HG03520 (cell line): ENCODE measurements around the gene CNTN5.
"Not testable (repeated sequence)": the region's sequence is repeated elsewhere in the genome, so short reads cannot be mapped to it uniquely, and the experiment has no call there.

Experiments
- ATAC-seq: cut with Tn5 transposase; IDR thresholded peaks from one replicate; pipeline ENCODE4 v1.9.1; 2021; ENCODE audit warnings: mild to moderate bottlenecking, moderate library complexity; ENCODE audit not compliant: unreplicated experiment

Gene CNTN5

DNA sequence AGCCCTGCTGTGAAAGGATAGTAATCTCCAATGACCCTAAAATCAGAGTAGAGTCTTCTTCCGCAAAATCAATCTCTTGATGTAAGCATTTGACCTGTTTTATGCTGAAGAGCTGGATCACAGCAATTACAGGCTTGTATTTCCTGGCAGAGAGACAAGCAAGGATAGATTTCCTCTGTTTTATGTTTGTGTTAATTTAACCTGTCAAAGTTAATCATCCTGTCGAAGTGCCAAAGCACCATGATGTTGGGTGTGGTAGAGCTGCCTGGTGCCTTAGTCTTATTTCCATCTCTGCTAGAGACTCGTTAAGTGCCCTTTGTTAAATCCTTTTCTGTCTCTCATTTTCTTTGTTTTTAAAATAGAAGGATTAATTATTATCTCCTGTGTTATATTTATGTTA lies 248.1 kb downstream of the CNTN5 start:
- no peak for ATAC-seq

DNA sequence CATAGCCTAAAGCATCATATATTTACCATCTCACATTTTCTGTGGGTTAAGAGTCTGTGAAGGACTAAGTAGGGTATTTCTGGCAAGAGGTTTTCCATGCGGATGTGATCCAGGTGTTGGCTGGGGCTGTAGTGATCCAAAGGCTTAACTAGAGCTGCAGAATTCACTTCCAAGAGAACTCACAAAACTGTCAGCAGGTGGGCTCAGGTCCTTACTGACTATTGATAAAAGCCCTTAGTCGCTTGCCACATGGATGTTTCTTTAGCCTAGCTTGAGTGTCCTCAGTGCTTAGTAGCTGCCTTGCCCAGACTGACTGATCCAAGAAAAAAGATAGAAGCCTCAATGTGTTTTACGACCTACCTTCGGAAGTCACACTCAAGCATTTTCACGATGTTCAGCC lies 250.8 kb downstream of the CNTN5 start:
- ATAC-seq, result no peak

DNA sequence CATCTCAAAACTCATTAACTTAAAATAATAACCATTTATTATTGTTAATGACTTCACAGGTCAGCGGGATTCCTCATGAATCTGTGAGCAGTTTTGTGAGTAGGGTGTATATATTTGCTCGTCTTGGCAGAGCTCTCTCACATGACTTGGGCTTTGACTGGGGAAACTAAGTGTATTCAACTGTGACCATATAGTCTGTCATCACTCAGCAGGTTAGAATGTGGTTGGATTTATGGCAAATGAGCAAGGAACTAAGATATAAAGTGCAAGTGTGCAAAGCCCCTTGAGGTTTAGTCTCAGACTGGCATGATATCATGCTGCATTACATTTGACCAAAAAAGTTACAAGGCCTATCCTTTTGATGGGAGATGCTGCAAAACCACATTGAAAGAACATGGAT lies 254.8 kb downstream of the CNTN5 start:
- ATAC-seq, result no peak

DNA sequence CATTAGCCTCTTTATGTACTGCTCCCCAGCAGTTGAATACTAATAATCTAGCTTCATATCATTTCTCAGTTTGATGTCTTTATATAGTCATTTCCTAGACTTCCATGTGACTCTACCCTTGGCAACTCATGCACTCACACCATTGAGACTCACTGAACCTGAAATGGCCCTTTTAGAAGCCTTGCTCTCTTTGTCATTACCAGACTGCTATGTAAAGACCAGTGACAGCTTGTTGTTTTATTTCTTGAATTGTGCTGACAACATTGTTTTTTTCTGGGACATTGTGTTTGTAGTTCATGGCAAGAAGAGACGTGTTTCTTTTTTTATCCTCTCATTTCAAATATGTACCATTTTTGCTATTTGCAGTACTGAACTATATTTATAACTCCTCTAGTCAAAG lies 256.5 kb downstream of the CNTN5 start:
- ATAC-seq, result no peak

DNA sequence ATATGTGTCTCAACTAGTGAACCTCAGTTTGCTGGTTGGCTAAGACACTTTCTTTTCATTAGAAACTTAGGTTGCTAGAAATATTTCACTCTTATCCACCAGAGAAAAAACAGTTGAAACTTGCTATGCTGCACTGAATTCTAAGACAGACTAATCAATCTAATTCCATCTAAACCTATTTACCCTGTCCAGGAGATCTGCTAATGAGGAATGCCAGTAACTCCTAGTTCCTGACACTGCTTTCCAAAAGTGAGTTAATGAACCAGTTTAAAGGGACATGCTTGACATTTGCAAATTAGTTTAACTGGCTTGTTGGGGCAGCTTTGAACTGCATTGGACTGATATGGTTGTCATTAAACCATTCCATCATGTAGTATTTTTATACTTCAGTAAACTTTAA lies 258.5 kb downstream of the CNTN5 start:
- no peak for ATAC-seq

DNA sequence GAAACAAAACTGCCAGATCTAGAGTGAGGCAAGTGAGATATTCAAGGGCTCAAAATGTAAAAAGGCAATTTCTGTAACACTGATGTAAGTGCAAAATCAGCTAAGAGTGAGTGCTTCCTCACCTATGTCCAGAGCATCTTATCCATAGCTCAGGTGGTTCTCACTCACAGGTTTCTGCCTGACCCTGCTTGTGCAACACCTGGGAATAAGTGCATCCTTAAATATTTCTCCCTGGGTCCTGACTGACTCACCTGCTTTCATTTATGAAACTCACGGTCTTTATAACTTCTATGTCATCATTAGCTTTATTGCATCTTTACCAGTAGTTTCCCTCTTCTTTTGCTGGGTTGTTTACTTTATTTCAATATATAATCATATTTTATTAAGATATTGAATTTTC lies 260.6 kb downstream of the CNTN5 start:
- no peak for ATAC-seq

DNA sequence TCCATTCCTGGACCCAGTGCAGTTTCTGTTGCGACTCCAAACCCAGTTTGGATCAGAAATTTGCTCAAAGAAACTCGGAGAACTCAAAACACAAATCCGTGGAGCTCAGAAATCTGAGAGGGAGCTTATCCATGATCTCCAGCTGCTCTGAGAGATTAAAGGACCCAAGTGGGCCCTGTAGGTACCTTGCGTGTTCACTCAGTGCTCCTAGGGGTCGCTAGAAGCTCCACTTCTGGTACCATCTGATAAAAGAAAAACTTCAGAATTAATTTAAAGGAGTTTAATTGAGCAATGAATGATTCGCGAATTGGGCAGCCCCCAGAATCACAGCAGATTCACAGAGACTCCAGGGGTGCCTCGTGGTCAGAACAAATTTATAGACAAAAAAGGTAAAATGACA lies 277.2 kb downstream of the CNTN5 start:
- ATAC-seq, result not testable (repeated sequence)

DNA sequence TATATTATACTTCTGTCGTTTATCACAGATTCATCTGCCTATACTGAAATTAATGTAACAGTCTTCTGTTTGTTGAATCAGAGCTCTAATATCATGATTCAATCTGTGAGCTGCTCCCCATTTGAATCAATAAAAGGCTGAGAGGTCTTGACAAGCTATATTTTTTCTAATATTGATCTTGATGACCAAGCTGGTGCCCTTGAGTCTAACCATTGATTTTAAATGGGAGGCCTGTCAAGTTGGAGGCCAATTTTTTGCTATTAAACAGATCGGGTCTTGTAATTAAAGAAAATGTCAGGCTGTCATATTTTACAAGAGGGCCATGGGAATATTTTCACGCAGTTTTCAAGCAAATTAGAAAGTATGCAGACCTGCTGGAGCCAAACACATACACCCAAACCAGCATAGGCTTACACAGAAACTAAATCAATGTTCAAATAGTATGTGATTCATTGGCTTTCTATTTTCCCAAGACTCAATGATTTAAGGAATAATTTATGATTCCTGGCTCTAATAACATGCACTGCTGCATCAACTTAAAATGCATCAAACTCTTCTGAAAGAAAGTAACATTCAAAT lies 286.9 kb downstream of the CNTN5 start:
- ATAC-seq, result no peak

DNA sequence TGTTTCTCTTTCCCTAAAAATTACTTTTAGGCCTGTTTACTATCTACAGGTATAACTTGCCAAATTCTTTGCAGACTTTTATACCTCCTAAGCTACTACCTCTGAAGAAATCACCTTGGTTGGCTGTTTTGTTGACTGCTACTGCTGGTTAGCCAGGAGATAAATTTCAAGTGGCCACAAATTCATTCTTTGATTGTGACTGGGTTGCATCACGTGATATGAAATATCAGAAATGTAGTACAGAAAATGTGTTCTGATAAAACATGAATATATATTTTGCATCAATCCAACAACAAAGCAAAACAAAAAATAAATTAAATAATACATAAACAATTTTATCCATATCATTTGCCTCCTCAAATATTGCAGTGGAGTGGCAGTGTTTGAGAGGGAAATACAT lies 291.1 kb downstream of the CNTN5 start:
- no peak for ATAC-seq

DNA sequence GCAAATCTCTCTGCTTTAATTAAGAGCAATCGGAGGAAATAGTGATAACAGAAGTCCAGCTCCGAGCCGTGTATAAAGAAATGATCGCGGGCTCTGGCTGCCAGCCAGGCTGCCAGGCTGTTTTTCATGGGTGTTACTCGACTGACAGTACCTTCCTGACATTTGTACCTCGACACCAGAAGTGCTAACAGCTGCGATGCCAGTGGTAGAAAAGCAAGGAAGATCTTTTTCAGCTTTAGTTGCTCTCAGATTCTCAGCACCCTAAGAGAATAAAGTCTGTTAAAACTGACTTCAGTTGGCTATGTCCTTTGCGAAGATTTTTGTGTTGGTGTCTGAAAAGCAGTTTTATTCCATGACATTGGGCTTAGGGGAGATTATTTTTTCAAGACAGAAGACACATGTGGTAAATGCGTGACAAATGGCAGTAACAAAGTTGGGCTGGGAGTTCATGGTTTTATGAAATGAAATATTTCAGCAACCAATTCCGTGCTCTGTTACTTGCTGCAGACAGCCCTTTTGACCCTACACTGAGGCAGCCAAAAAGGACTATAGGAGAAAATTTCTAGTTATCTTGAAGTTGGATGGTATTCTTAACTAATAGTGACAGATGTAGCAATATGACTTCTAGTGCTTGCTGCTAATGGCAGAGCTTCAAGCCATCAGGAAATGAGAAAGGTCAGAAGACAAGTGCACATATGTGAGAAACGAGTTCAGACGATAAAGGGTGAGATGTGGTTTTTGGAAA lies 296.2 kb downstream of the CNTN5 start:
- ATAC-seq, result no peak

DNA sequence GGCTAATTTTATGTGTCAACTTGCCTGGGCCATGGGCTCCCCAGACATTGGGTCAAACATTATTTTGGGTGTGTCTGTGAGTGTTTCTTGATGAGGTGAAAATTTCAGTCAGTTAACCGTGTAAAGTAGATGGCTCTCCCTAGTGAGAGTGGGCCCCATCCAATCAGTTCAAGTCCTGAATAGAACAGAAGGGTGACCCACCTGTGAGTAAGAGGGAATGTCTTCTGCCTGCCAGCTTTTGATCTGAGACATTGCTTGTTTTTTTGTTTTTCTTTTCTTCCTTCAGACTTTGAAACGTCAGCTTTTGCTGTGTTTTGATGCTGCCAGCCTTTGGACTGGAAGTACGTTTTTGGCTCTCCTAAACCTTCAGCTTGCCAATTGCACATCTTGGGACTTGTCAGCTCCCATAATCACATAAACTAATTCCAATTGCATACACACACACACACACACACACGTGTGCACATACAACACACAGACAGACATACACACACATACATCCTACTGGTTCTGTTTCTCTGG lies 300.1 kb downstream of the CNTN5 start:
- ATAC-seq, result no peak

DNA sequence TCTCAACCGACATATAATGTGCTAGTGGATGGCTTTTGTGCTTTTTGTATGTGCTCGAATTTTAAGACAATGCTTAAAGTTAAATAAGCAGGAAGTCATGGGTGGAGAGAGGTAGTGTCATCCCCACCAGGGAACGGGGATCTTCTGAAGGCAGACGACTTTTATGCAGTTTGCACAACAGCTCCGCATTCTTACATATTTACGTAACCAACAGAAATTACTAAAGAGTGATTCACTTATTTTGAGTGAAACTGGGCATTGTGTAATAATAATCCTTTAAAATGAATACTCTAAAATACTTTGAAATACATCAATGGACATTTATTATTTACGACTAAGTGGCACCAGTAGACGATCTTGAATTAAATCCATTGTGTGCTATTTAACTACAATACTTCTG lies 305.1 kb downstream of the CNTN5 start:
- ATAC-seq, result no peak

DNA sequence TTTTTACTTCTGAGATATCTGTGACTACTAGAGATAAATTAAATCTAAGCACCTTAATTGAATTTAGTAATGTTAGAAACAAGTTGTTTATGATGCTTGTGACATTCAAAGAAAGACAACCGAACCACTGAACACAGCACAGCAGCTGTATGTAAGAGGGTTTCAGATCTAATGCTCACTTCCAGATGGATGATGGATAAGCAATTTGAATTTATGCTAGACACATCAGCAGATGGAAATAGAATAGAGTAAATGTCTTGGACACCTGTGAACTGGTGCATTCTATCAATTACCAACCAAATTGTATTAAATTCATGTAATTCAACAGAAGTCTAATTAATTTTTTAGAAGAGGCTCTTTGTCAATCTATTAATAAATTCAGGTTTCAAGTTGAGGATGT lies 306.3 kb downstream of the CNTN5 start:
- ATAC-seq, result no peak

DNA sequence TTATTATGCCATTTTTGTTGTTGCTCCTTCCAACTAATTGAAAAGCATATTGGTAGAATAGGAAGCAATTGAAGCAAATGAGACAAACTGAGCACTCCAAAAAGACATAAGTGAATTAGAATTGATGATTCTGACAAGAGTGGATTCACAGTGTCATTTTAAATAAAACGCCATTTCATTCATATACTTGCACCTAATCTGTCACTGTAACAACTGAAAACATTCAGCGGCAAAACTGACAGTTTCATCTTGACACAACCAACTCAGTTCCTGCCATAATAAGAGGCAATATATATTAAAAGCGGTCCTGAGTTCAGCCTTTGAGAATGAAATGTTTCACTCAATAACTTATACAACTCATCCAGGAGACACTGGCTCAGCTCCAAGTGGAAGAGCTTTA lies 306.8 kb downstream of the CNTN5 start:
- no peak for ATAC-seq

DNA sequence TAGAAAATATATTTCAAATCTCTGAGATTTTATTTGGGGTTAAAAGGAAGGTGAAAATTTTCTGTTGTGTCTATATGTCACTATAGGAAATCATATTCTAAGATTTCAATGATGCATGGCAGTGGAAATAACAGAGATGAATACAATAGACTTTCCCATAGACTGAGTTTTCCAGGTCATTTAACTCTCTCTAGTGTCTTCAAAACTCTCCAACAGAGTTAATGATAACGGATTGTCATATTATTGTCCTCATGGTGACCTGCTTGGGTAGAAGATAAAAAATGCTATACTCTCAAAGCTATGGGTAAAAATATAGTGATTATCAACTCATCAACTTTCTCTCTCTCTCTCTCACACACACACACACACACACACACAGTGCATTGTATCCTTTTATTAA lies 312.9 kb downstream of the CNTN5 start:
- ATAC-seq, result no peak

DNA sequence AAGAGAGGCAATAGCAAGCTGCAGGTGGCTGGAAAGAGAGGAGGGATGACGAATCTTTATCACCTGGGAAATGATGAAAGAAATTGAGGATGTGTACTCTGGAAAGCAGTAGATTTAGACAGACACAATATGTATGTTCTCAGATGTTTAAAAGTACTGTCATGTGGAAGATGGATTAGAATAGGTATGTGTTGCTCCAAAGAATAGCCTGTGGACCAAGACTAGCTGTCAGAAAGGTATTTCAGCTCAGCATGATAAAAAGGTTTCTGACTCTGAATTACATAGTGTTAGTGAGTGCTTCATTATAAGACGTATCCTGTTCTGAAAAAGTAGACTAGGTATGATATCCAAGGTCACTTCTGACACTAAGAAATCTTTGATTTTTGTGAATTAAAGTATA lies 322.4 kb downstream of the CNTN5 start:
- no peak for ATAC-seq

DNA sequence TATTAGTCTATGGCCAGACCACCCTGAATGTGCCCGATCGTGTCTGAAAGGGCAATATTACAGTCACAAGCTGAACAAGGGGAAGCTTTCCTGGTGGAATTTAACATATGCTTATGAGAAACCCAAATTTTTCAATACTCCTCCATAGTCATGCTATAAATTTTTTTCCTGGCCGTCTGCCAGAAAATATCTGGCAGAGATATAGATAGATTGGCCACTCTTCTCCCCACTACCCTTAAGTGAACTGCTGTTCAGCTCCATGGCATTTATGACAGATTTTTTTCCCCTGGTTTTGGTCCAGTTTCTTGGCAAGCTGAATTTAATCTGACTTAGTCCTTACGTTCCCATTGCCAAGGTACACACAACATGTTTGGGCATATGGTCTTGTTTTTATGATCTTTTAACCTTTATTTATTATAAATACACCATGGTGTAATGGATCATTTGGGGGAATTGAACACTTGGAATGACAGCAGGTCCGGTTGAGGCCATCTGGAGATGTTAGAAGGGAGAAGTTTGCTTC lies 328.5 kb downstream of the CNTN5 start:
- no peak for ATAC-seq

DNA sequence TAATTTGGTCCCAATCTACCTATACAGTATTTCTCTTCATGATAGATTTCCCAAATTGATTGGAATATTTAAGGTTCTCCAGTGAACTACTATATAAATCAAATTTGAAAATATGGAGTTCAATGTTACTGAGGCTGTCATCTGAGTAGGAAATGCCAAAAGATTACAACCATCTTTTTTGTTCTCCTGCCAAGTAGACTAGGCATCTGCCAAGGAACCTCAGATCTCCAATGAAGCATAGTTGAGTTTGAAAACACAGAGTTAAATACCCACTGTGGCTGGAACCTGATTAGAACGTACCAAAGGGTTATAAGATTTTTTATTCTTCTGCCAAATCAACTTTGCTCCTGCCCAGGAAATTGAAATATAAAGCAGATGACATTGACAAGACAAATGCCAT lies 330.9 kb downstream of the CNTN5 start:
- ATAC-seq, result no peak

DNA sequence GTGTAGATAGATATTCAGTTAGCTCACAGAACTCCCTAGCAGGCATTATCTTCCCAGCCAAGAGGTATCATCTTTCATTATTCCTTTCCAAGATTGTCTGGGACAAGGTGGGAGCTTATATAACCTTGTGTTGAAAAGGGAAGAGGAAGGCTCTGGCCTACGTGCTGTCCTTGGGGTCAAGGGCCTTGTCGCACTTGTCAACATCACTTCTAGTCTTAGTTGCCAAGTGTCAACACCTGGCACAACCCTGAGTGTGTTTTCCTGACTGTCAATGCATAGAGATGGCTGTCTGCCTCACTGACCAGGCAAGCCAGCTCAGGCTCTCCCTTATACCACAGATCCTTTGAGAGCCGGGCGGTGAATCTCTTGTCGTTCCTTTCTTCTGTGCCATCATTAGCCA lies 331.9 kb downstream of the CNTN5 start:
- no peak for ATAC-seq

DNA sequence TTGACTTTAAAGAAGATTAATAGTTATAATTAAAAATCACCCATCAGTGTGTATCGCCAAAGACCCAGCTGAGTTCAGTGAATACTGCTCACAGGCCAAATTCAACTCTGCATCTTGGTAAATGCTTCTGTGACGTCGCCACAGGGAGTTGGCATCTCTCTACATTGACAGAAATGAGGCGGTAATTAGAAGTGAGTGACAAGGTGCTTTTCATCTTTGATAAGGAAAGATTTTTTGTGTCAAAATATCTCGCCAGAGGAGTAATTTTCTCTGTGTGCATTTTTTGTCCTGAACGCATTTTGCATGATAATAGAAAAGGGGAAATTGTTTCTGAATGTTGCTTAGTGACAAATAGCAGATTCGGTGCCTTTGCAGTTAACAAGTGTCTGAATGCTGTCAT lies 345.8 kb downstream of the CNTN5 start:
- no peak for ATAC-seq

DNA sequence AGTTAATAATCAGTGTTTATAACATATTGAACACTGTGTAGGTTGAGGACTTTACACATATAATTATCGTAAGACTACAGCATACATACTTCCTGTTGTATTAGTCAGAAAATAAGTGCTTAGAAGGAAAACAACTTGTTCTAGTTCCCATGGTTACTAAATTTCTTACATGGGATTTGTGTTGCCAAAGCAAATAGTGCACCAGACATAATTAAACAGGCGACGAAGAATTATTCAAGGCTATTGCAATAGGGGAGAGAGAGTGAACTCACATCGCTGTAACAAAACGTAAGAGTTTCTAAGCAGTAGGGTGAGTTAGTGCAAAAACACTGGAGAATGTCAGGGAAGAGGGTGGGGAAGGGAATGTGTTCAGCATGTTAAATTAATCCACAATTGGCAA lies 347.8 kb downstream of the CNTN5 start:
- ATAC-seq, result no peak

DNA sequence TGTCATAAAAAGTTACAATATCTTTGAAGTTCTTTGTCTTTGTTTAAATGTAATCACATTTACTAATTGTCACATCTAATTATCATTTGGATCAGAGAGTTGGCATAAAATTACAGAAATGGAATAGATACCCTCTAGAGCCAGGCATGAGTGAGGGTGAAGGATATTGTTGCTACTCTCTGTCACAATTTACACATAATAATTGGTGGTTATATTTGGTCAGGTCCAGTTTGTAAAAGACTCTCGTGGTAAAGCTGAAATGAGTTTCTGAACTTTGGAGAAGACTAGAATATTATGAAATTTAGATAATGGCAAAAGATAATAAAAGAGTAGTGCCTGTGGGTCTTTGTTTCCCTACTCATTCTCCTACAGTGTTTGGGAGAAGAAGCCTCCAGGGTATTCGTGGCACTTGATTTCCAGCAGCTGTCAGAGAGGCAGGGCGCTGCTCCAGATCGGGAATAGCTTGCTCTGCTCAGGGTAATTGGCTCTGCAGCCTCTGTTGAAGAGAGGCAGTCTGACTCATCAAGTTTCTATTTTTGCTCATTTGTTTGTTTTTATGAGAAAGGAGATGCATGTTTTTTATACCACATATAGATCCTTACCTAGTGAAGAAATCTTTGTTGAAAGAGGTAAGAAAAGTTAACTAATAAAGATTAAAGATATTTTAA lies 349.9 kb downstream of the CNTN5 start:
- no peak for ATAC-seq
